Heart left ventricle (tissue), 13 donors: ENCODE results near the gene PKNOX1.
"Not testable (repeated sequence)": the region's sequence is repeated elsewhere in the genome, so short reads cannot be mapped to it uniquely, and the experiment has no call there.

ENCODE experiments used
- POLR2A ChIP-seq, 2 donors: fragments of 450-650 bp; IDR thresholded peaks; one replicate each; pipeline ENCODE4 v1.6.1; 2017; ENCODE audit warnings: antibody characterized with exemption in 2 of 2, mild to moderate bottlenecking in 2 of 2, moderate library complexity in 2 of 2
- TF ChIP-seq, protein P1 (sequence below), 12 donors: fragments of 200-600 bp; sonication (generic) in 4 of 12; IDR thresholded peaks; one replicate each; pipeline versions ENCODE4 v1.5.0 to v1.8.0; 2018 to 2022; ENCODE audit warnings: antibody characterized with exemption in 12 of 12, mild to moderate bottlenecking in 5 of 12
- donor health status: ischemic (EF 13 %, LVEDD 7.1; RV severe dilation, severe dysfunction).
- donor health status: DM: no; HTN: yes; CAD: no.
- donor health status: DM: no; HTN: no; CAD: no.
- donor health status: ischemic (EF 25% LVEDD 6.9; RV normal size, moderate dysfunction).
- donor health status: ischemic (EF 25% LVEDD 5.7; RV mildly dilated, moderate dysfunction).
- donor health status: ischemic (EF 35%, LVEDD 5.7; RV mildly dilated, moderate dysfunction).
- donor health status: nonischemic (EF 11% LVEDD 7.7; RV severe dilation, severe dysfunction).
- donor health status: DM: yes; HTN: yes; CAD: no.
- donor health status: PGD.
- donor health status: ischemic (EF 29% LVEDD 5.4; RV normal size, mild dysfunction).
- donor health status: nonischemic (EF 23%, LVEDD 6.1; RV moderate dilation, normal function).

DNA sequence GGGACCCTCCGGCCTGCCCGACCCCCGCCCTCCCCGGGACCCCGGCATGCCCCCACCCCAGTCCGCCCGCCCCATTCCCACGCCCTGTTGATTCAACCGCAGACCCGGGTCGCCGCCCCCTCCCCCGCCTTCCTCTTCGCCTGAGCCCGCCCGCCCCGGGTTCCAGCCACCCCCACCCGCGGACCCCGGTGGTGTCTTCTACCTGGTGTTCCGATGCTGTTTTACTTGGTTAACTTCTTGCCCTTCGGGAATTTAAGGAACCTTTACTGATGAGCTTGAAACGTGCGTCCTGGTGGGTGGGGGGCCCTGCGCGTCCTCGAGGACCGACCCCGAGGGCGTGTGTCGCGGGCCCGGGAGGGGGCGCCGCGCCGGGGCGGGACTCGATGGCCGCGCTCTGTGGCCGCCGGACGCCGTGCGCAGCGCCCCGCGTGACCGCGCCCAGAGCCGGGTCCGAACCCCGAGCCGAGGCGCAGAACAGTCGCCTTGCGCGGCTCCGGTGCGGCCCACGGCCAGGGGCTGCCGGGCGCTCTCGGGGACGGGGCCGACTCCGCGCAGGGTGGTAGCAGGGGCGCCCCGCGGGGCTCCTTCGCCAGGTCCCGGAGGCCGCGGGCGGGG is 101.8 kb downstream of the PKNOX1 start:
- TF ChIP-seq, protein P1, sequence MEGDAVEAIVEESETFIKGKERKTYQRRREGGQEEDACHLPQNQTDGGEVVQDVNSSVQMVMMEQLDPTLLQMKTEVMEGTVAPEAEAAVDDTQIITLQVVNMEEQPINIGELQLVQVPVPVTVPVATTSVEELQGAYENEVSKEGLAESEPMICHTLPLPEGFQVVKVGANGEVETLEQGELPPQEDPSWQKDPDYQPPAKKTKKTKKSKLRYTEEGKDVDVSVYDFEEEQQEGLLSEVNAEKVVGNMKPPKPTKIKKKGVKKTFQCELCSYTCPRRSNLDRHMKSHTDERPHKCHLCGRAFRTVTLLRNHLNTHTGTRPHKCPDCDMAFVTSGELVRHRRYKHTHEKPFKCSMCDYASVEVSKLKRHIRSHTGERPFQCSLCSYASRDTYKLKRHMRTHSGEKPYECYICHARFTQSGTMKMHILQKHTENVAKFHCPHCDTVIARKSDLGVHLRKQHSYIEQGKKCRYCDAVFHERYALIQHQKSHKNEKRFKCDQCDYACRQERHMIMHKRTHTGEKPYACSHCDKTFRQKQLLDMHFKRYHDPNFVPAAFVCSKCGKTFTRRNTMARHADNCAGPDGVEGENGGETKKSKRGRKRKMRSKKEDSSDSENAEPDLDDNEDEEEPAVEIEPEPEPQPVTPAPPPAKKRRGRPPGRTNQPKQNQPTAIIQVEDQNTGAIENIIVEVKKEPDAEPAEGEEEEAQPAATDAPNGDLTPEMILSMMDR (IDR thresholded peaks at IDR 0.05) = not testable (repeated sequence)
- not testable (repeated sequence) for TF ChIP-seq POLR2A (IDR thresholded peaks at IDR 0.05)
